Ascending aorta (tissue), 2 donors: Measurements from ENCODE around the gene NTRK1. TPM values are rescaled to one million over a fixed set of nuclear protein-coding genes. Genes with fewer than 3 reads are reported as not detected.

Source experiments
- DNase-seq, 2 donors: peaks; one replicate each; pipeline ENCODE4 v3.0.0-alpha.2; 2019; ENCODE audit warnings: low spot score in 2 of 2
- H3K27ac ChIP-seq, 2 donors: fragments of 200-600 bp; sonication (generic); one replicate each; pipeline ENCODE4 v1.5.1; 2016 to 2017; ENCODE audit warnings: mild to moderate bottlenecking in 1 of 2
- H3K27me3 ChIP-seq: fragments of 200-600 bp; sonication (generic); one replicate; pipeline ENCODE4 v1.5.1; 2017
- H3K36me3 ChIP-seq, 2 donors: fragments of 200-600 bp; sonication (generic); one replicate each; pipeline ENCODE4 v1.5.1; 2016
- H3K4me1 ChIP-seq, 2 donors: fragments of 200-600 bp; sonication (generic); one replicate each; pipeline ENCODE4 v1.5.1; 2016 to 2017; ENCODE audit warnings: mild to moderate bottlenecking in 1 of 2
- H3K4me3 ChIP-seq, 2 donors: fragments of 200-600 bp; sonication (generic); one replicate each; pipeline ENCODE4 v1.5.1; 2016 to 2017; ENCODE audit warnings: mild to moderate bottlenecking in 1 of 2
- H3K9me3 ChIP-seq, 2 donors: fragments of 200-600 bp; sonication (generic); one replicate each; pipeline ENCODE4 v1.5.1; 2016
- CTCF ChIP-seq, 3 experiments: fragments of 200-600 bp in 2 of 3; fragments of 450-650 bp in 1 of 3; sonication (generic) in 2 of 3; IDR thresholded peaks; one replicate each; pipeline ENCODE4 v1.5.1; 2016 to 2019; ENCODE audit warnings: antibody characterized with exemption in 3 of 3, mild to moderate bottlenecking in 1 of 3, moderate library complexity in 1 of 3
- intact Hi-C: fragments of 100-400 bp; cut with DNase I; formaldehyde crosslinking; loops from one replicate; pipeline ENCODE4 v1.15.1; 2023
- total RNA-seq: library from RNA; depleted of rRNA; stranded (reverse); fragments of >200 nt; gene quantifications from one replicate; pipeline ENCODE4 v1.1.0, GENCODE V29; 2016

The NTRK1 gene
- total RNA-seq, 1 donor from 2014 or later, result not detected

- Histone ChIP-seq H3K36me3 (no peaks in the 10 kb centered on the region), H3K9me3 (no peaks in the 10 kb centered on the region), H3K4me1 (no peaks in the 10 kb centered on the region), H3K27ac (no peak overlapping the region), H3K27me3 (no peaks in the 10 kb centered on the region), H3K4me3 (no peak overlapping the region)
- intact Hi-C loops, result no loop called here
- TF ChIP-seq CTCF (IDR thresholded peaks at IDR 0.05), result no peak
- DNase-seq, result no peak
Measured at GRCh38 chr1:156881663-156882062, 21.0 kb downstream of the NTRK1 start.

- no peak for TF ChIP-seq CTCF (IDR thresholded peaks at IDR 0.05)
- Histone ChIP-seq H3K27ac (no peak overlapping the region), H3K9me3 (no peaks in the 10 kb centered on the region), H3K36me3 (no peaks in the 10 kb centered on the region), H3K27me3 (no peaks in the 10 kb centered on the region), H3K4me3 (no peak overlapping the region), H3K4me1 (no peaks in the 10 kb centered on the region)
- no peak for DNase-seq
- intact Hi-C loops, result no loop called here
Measured at GRCh38 chr1:156882543-156882942, 21.9 kb downstream of the NTRK1 start.

GRCh38 chr1:156883919-156884318, 23.3 kb downstream of the NTRK1 start:
- no peaks in the 10 kb centered on the region for H3K27me3 ChIP-seq
- no peaks in the 10 kb centered on the region for H3K4me1 ChIP-seq
- TF ChIP-seq CTCF (IDR thresholded peaks at IDR 0.05), result no peak
- no peak overlapping the region for H3K4me3 ChIP-seq
- no peak overlapping the region for H3K27ac ChIP-seq
- no peak for DNase-seq
- intact Hi-C loops, result no loop called here
- H3K9me3 ChIP-seq, result no peaks in the 10 kb centered on the region
- H3K36me3 ChIP-seq, result no peaks in the 10 kb centered on the region

- intact Hi-C loops, result no loop called here
- Histone ChIP-seq H3K4me1 (no peaks in the 10 kb centered on the region), H3K4me3 (no peak overlapping the region), H3K36me3 (no peaks in the 10 kb centered on the region), H3K9me3 (no peaks in the 10 kb centered on the region), H3K27me3 (no peaks in the 10 kb centered on the region), H3K27ac (no peak overlapping the region)
- no peak for TF ChIP-seq CTCF (IDR thresholded peaks at IDR 0.05)
- no peak for DNase-seq
Measured at GRCh38 chr1:156884560-156885184, 24.0 kb downstream of the NTRK1 start.

DNA sequence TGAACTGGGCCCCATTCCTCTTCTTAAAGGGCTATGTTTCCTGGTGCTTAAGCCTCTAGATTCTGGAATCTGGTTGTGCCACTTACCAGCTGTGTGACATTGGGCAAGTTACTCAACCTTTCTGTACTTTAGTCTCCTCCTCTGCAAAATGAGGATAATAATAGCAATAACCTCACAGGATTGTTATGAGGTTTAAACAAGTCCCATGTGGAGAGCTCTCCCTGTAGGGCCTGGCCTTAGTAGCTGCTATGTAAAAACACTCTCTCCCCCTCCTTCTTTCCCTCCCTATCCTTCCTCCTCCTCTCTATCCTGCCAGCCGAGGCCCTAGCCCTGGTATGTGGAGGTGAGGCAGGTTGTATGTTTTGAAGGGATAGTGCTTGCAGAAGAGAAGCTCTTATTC, 24.6 kb downstream of the NTRK1 start:
- Histone ChIP-seq H3K4me1 (no peaks in the 10 kb centered on the region), H3K4me3 (no peak overlapping the region), H3K27ac (no peak overlapping the region), H3K9me3 (no peaks in the 10 kb centered on the region), H3K27me3 (no peaks in the 10 kb centered on the region), H3K36me3 (no peaks in the 10 kb centered on the region)
- no peak for TF ChIP-seq CTCF (IDR thresholded peaks at IDR 0.05)
- DNase-seq, result no peak
- intact Hi-C loops, result no loop called here

DNA sequence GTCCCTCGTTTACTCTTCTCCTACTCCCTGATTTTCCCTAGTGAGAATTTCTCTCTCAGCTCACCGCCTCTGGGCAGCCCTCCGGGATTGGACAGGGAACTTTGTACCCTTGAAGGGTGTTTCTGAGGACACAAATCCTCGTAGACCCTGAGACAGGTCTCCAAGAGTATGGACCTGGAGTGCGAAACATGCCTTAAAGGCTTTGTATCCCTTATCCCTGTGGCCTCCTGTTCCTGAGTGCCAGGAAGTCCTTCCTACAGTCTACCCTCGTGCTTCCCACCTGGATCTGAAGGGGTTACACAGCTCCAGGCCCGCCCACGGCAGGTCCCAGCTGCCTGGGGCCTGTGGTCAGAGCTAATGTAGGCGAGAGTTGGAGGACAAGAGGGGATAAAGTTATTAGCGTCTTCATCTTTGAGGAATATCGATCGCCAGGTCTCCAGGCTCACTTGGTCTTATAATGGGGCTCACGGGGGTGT, 25.3 kb downstream of the NTRK1 start:
- no peaks in the 10 kb centered on the region for H3K36me3 ChIP-seq
- intact Hi-C loops, result no loop called here
- no peaks in the 10 kb centered on the region for H3K4me1 ChIP-seq
- DNase-seq, result no peak
- H3K27ac ChIP-seq, result no peak overlapping the region
- no peak for TF ChIP-seq CTCF (IDR thresholded peaks at IDR 0.05)
- H3K27me3 ChIP-seq, result no peaks in the 10 kb centered on the region
- no peaks in the 10 kb centered on the region for H3K9me3 ChIP-seq
- no peak overlapping the region for H3K4me3 ChIP-seq
